A673 (cell line): ENCODE results near the gene ALKBH3. TPM values are rescaled to one million over a fixed set of nuclear protein-coding genes. Genes with fewer than 3 reads are reported as not detected.

Source experiments
- BruUV-seq: library from RNA; stranded (reverse); fragments of 400-500 nt; replicated peaks from 2 replicates; lab custom pipeline; 2021; lab: Mats Ljungman, UMichigan
- CTCF ChIA-PET: fragments of 300-600 bp; sonication (Branson Sonifier 250); formaldehyde crosslinking; loops from one replicate; lab custom pipeline; 2022; ENCODE audit warnings: antibody characterized with exemption; lab: Charles Lee
- POLR2A ChIA-PET: fragments of 300-600 bp; sonication (Branson Sonifier 250); formaldehyde crosslinking; loops from one replicate; lab custom pipeline; 2022; ENCODE audit warnings: antibody characterized with exemption; ENCODE audit not compliant: low non-redundant PET; lab: Charles Lee
- DNase-seq: peaks from one replicate; pipeline ENCODE4 v3.0.0-alpha.2; 2015; ENCODE audit warnings: low spot score
- H3K27ac ChIP-seq: fragments of 200-600 bp; sonication (generic); 2 replicates; pipeline ENCODE4 v1.5.1; 2016; ENCODE audit warnings: mixed run types, low read depth, mild to moderate bottlenecking, mixed read lengths, antibody characterized with exemption, low read length; ENCODE audit not compliant: poor library complexity, severe bottlenecking
- H3K27me3 ChIP-seq: fragments of 200-600 bp; sonication (generic); replicated peaks from 2 replicates; pipeline ENCODE4 v1.6.1; 2017; ENCODE audit warnings: mixed run types, low read depth, mild to moderate bottlenecking, mixed read lengths, antibody characterized with exemption, low read length; ENCODE audit not compliant: insufficient read depth, poor library complexity
- H3K36me3 ChIP-seq: fragments of 200-600 bp; sonication (generic); 2 replicates; pipeline ENCODE4 v1.6.1; 2016; ENCODE audit warnings: mixed run types, mild to moderate bottlenecking, mixed read lengths, antibody characterized with exemption, low read length; ENCODE audit not compliant: insufficient read depth, poor library complexity, severe bottlenecking
- H3K4me1 ChIP-seq: fragments of 200-600 bp; sonication (generic); 2 replicates; pipeline ENCODE4 v1.6.1; 2017; ENCODE audit warnings: mixed run types, mild to moderate bottlenecking, mixed read lengths, antibody characterized with exemption, low read length; ENCODE audit not compliant: insufficient read depth, poor library complexity, severe bottlenecking
- H3K4me3 ChIP-seq: fragments of 200-600 bp; sonication (generic); 2 replicates; pipeline ENCODE4 v1.5.1; 2016; ENCODE audit warnings: low read depth, mixed run types, mild to moderate bottlenecking, mixed read lengths, low read length; ENCODE audit not compliant: poor library complexity, severe bottlenecking
- H3K9me3 ChIP-seq: fragments of 200-600 bp; sonication (generic); 2 replicates; pipeline ENCODE4 v1.6.1; 2016; ENCODE audit warnings: mixed run types, low read depth, mild to moderate bottlenecking, mixed read lengths, antibody characterized with exemption, low read length; ENCODE audit not compliant: poor library complexity, severe bottlenecking
- CTCF ChIP-seq: fragments of 300-800, 200-600 bp; sonication (generic); conservative IDR thresholded peaks from 2 replicates; pipeline ENCODE4 v1.5.1; 2017; ENCODE audit warnings: low read depth, mild to moderate bottlenecking, antibody characterized with exemption, low read length, moderate library complexity, mixed read lengths
- EZH2 ChIP-seq: fragments of 200-600 bp; sonication (generic); IDR thresholded peaks from 2 replicates; pipeline ENCODE4 v1.6.1; 2017; ENCODE audit warnings: borderline replicate concordance, low read depth, mild to moderate bottlenecking, mixed read lengths, antibody characterized with exemption, low read length; ENCODE audit not compliant: poor library complexity, severe bottlenecking
- intact Hi-C: fragments of 100-400 bp; cut with micrococcal nuclease; formaldehyde crosslinking; loops from one replicate; pipeline ENCODE4 v1.10.0; 2022; ENCODE audit not compliant: unreplicated experiment
- total RNA-seq: library from RNA; stranded (reverse); gene quantifications from 2 replicates; pipeline ENCODE4 v1.2.3, GENCODE V29; 2021

The ALKBH3 gene
- total RNA-seq, 1 experiment from 2014 or later, result 96.6 TPM

GRCh38 chr11:43833657-43834073, 47.0 kb upstream of the ALKBH3 start:
- H3K9me3 ChIP-seq, result no peaks in the 10 kb centered on the region
- H3K4me3 ChIP-seq, result no peak overlapping the region
- intact Hi-C loops, result no loop called here
- H3K36me3 ChIP-seq, result peaks cover 35% of the 10 kb centered on the region
- H3K27ac ChIP-seq, result no peak overlapping the region
- DNase-seq, result no peak
- no peaks in the 10 kb centered on the region for H3K27me3 ChIP-seq
- ChIA-PET POLR2A (no interaction called here), CTCF (no interaction called here)
- no TSS peak for BruUV-seq
- peaks cover 4% of the 10 kb centered on the region for H3K4me1 ChIP-seq
- TF ChIP-seq CTCF (no peak), EZH2 (no peak)

GRCh38 chr11:43834286-43834685, 46.3 kb upstream of the ALKBH3 start:
- intact Hi-C loops, result no loop called here
- Histone ChIP-seq H3K27me3 (no peaks in the 10 kb centered on the region), H3K9me3 (no peaks in the 10 kb centered on the region), H3K4me3 (no peak overlapping the region), H3K4me1 (peaks cover 4% of the 10 kb centered on the region), H3K27ac (no peak overlapping the region), H3K36me3 (peaks cover 41% of the 10 kb centered on the region)
- no TSS peak for BruUV-seq
- ChIA-PET POLR2A (no interaction called here), CTCF (no interaction called here)
- TF ChIP-seq CTCF, result no peak
- TF ChIP-seq EZH2, result no peak
- DNase-seq, result no peak

DNA sequence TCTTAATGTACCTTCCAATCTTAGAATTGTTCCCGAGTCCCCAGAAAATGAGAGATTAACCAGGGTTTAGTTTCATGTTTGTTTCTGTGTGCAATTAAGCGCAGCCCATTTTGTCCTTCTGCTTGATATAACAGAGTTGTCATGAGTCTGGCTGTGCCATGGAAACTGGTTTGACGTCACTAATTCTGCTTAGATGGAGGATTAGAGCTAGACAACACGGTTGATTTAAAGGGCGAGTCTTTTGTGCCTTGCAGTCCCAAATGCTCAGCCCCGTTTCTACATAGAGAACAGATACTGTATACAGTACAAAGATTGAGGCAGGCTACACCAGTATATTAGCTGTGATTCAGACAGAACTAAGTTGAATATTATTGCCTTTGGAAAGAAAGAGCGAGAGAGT, 45.5 kb upstream of the ALKBH3 start:
- DNase-seq, result peak; percentile 41
- Histone ChIP-seq H3K4me3 (no peak overlapping the region), H3K36me3 (peaks cover 49% of the 10 kb centered on the region), H3K9me3 (no peaks in the 10 kb centered on the region), H3K4me1 (peaks cover 4% of the 10 kb centered on the region), H3K27ac (no peak overlapping the region), H3K27me3 (no peaks in the 10 kb centered on the region)
- TF ChIP-seq CTCF (no peak), EZH2 (no peak)
- BruUV-seq, result no TSS peak
- CTCF ChIA-PET, result no interaction called here
- POLR2A ChIA-PET, result no interaction called here
- intact Hi-C loops, result no loop called here
